ENCODE data around the gene MYCBPAP. TPM values are rescaled to one million over a fixed set of nuclear protein-coding genes. Genes with fewer than 3 reads are reported as not detected.

Gene MYCBPAP
- total RNA-seq, 1 donor from 2014 or later: 0.82 TPM

- FAIRE-seq (peak; percentile 8), DNase-seq (ENCODE audit: low spot score in 2 of 2) (peak; percentile 75 to 84)
Measured at GRCh38 chr17:50482516-50482915, 25.7 kb upstream of the MYCBPAP start.

- no peak for FAIRE-seq
Measured at GRCh38 chr17:50483266-50483665, 25.0 kb upstream of the MYCBPAP start.

GRCh38 chr17:50484386-50485155 lies 23.7 kb upstream of the MYCBPAP start:
- DNase-seq (ENCODE audit: low spot score in 2 of 2) (no peak), FAIRE-seq (no peak)

More at GRCh38 chr17:50483266-50483665, 25.0 kb upstream of the MYCBPAP start:
- no peak for DNase-seq (ENCODE audit: low spot score in 2 of 2)

GRCh38 chr17:50487213-50488096 lies 20.8 kb upstream of the MYCBPAP start:
- FAIRE-seq: no peak

GRCh38 chr17:50488880-50489279 lies 19.4 kb upstream of the MYCBPAP start:
- no peak for FAIRE-seq
- no peak for DNase-seq (ENCODE audit: low spot score in 2 of 2)

More at GRCh38 chr17:50487213-50488096, 20.8 kb upstream of the MYCBPAP start:
- DNase-seq (ENCODE audit: low spot score in 2 of 2): no peak

GRCh38 chr17:50491505-50491904 lies 16.7 kb upstream of the MYCBPAP start:
- FAIRE-seq: no peak
- DNase-seq (ENCODE audit: low spot score in 2 of 2): no peak

GRCh38 chr17:50492214-50492613 lies 16.0 kb upstream of the MYCBPAP start:
- no peak for DNase-seq (ENCODE audit: low spot score in 2 of 2)
- no peak for FAIRE-seq

GRCh38 chr17:50493744-50494143 lies 14.5 kb upstream of the MYCBPAP start:
- no peak for FAIRE-seq
- no peak for DNase-seq (ENCODE audit: low spot score in 2 of 2)

- FAIRE-seq: no peak
Measured at GRCh38 chr17:50495217-50495823, 12.9 kb upstream of the MYCBPAP start.

GRCh38 chr17:50495918-50496317 lies 12.3 kb upstream of the MYCBPAP start:
- DNase-seq (ENCODE audit: low spot score in 2 of 2): no peak
- no peak for FAIRE-seq

More at GRCh38 chr17:50495217-50495823, 12.9 kb upstream of the MYCBPAP start:
- DNase-seq (ENCODE audit: low spot score in 2 of 2): no peak

- FAIRE-seq (no peak), DNase-seq (ENCODE audit: low spot score in 2 of 2) (no peak)
Measured at GRCh38 chr17:50498021-50498874, 10.0 kb upstream of the MYCBPAP start.

GRCh38 chr17:50499270-50499669 lies 9.0 kb upstream of the MYCBPAP start:
- FAIRE-seq: no peak
- DNase-seq (ENCODE audit: low spot score in 2 of 2): no peak

- FAIRE-seq (no peak), DNase-seq (ENCODE audit: low spot score in 2 of 2) (no peak)
Measured at GRCh38 chr17:50499721-50500120, 8.5 kb upstream of the MYCBPAP start.

GRCh38 chr17:50501054-50501453 lies 7.2 kb upstream of the MYCBPAP start:
- FAIRE-seq: peak; percentile 17
- DNase-seq (ENCODE audit: low spot score in 2 of 2): no peak

GRCh38 chr17:50502301-50502990 lies 5.8 kb upstream of the MYCBPAP start:
- FAIRE-seq (no peak), DNase-seq (ENCODE audit: low spot score in 2 of 2) (no peak)

- DNase-seq (ENCODE audit: low spot score in 2 of 2) (no peak), FAIRE-seq (no peak)
Measured at GRCh38 chr17:50505591-50506130, 2.6 kb upstream of the MYCBPAP start.

- DNase-seq (ENCODE audit: low spot score in 2 of 2) (no peak), FAIRE-seq (no peak)
Measured at GRCh38 chr17:50506298-50506697, 1.9 kb upstream of the MYCBPAP start.

GRCh38 chr17:50508573-50509460 lies 578 bp downstream of the MYCBPAP start:
- FAIRE-seq (no peak), DNase-seq (ENCODE audit: low spot score in 2 of 2) (no peak)
